Activated CD8-positive, alpha-beta memory T cell treated with anti-CD3 and anti-CD28 coated beads, Interleukin-2, amount 50 U/mL, for 24 hours (primary cell): ENCODE results near the gene WDTC1.

Experiments used
- DNase-seq: peaks from one replicate; pipeline ENCODE4 v3.0.0-alpha.2; 2020; ENCODE audit errors: extremely low read depth

Gene WDTC1

GRCh38 chr1:27301582-27302199, 67.3 kb downstream of the WDTC1 start:
- DNase-seq = no peak

- no peak for DNase-seq
These were observed 68.2 kb downstream of the WDTC1 start for GRCh38 chr1:27302612-27303011.

GRCh38 chr1:27303509-27303908, 69.1 kb downstream of the WDTC1 start:
- DNase-seq = no peak

GRCh38 chr1:27306071-27306470, 71.6 kb downstream of the WDTC1 start:
- no peak for DNase-seq

GRCh38 chr1:27306892-27307761, 72.7 kb downstream of the WDTC1 start:
- no peak for DNase-seq

- no peak for DNase-seq
These were observed 73.6 kb downstream of the WDTC1 start for GRCh38 chr1:27307874-27308598.

- no peak for DNase-seq
These were observed 79.7 kb downstream of the WDTC1 start for GRCh38 chr1:27314169-27314568.

- no peak for DNase-seq
These were observed 80.3 kb downstream of the WDTC1 start for GRCh38 chr1:27314737-27315136.

- no peak for DNase-seq
These were observed 82.4 kb downstream of the WDTC1 start for GRCh38 chr1:27316860-27317259.

GRCh38 chr1:27318136-27318535, 83.7 kb downstream of the WDTC1 start:
- no peak for DNase-seq

GRCh38 chr1:27318596-27318995, 84.2 kb downstream of the WDTC1 start:
- no peak for DNase-seq

- peak; percentile 89 for DNase-seq
These were observed 87.6 kb downstream of the WDTC1 start, which contains the start of gene TMEM222 for GRCh38 chr1:27321813-27322568. Gene TMEM222 (plus strand): TSS chr1:27322163. CDS start chr1:27322198, 35 bp downstream.

GRCh38 chr1:27322569-27323240, 88.3 kb downstream of the WDTC1 start:
- DNase-seq = no peak

GRCh38 chr1:27325286-27325685, 90.9 kb downstream of the WDTC1 start:
- DNase-seq = no peak

- DNase-seq = no peak
These were observed 93.5 kb downstream of the WDTC1 start for GRCh38 chr1:27327964-27328363.

GRCh38 chr1:27330786-27331185, 96.4 kb downstream of the WDTC1 start:
- DNase-seq = no peak

- no peak for DNase-seq
These were observed 97.0 kb downstream of the WDTC1 start for GRCh38 chr1:27331426-27331825.

GRCh38 chr1:27331922-27332321, 97.5 kb downstream of the WDTC1 start:
- no peak for DNase-seq

GRCh38 chr1:27332536-27333281, 98.3 kb downstream of the WDTC1 start:
- no peak for DNase-seq

GRCh38 chr1:27333717-27334279, 99.4 kb downstream of the WDTC1 start:
- DNase-seq = no peak
